K562 (cell line): ENCODE results near the gene TTLL10. TPM values are rescaled to one million over a fixed set of nuclear protein-coding genes. Genes with fewer than 3 reads are reported as not detected.

Experiments used
- CTBP1 ChIP-seq: fragments of 450-650 bp; IDR thresholded peaks from 2 replicates; pipeline ENCODE4 v1.6.1; 2016; ENCODE audit warnings: borderline replicate concordance
- FOXP1 ChIP-seq: sonication (generic); formaldehyde crosslinking; IDR thresholded peaks from 2 replicates; pipeline ENCODE4 v1.8.0; 2022; ENCODE audit warnings: mild to moderate bottlenecking, missing genetic modification reagents
- NFE2 ChIP-seq: IDR thresholded peaks from 2 replicates; pipeline ENCODE4 v1.6.1; 2014; ENCODE audit warnings: antibody characterized with exemption, low read depth
- ZBED1 ChIP-seq: IDR thresholded peaks from 2 replicates; pipeline ENCODE4 v1.6.1; 2014
- ZBTB40 ChIP-seq, 2 experiments: fragments of 450-650 bp in 1 of 2; sonication (generic) in 1 of 2; formaldehyde crosslinking in 1 of 2; IDR thresholded peaks; 2 replicates each; pipeline versions ENCODE4 v1.7.1 to v1.9.0; 2016 to 2022; ENCODE audit warnings: inconsistent platforms in 1 of 2, mild to moderate bottlenecking in 1 of 2, missing genetic modification reagents in 1 of 2
- ZNF407 ChIP-seq: fragments of 450-650 bp; IDR thresholded peaks from 2 replicates; pipeline ENCODE4 v1.6.1; 2016; ENCODE audit warnings: low read depth
- polyA plus RNA-seq, 8 experiments: library from polyadenylated mRNA; depleted of rRNA in 4 of 8; stranded (reverse) in 5 of 8; unstranded in 3 of 8; fragments of >200 nt; fragmentation: Nextera tagmentation in 2 of 8; fragmentation: Illumina TruSeq in 1 of 8; extraction: Ambion mirVana in 2 of 8; extraction: Trizol in 1 of 8; gene quantifications; 2 replicates each; pipeline versions ENCODE4 v1.2.1 to v1.2.3, GENCODE V29; 2011 to 2014; ENCODE audit warnings: inconsistent platforms in 1 of 8, missing spikeins in 1 of 8
- total RNA-seq, 7 experiments: library from RNA; depleted of rRNA in 6 of 7; stranded (reverse); fragments of >200 nt in 6 of 7; fragmentation: Illumina TruSeq in 2 of 7; extraction: Trizol in 2 of 7; gene quantifications; 2 replicates each; pipeline versions ENCODE4 v1.2.1 to v1.2.3, GENCODE V29; 2011 to 2021; ENCODE audit warnings: low replicate concordance in 1 of 7
- TF ChIP-seq, protein P1 (sequence below): fragments of 250-450 bp; sonication (Bioruptor Pico); IDR thresholded peaks from 2 replicates; pipeline ENCODE4 v1.9.0; 2021; ENCODE audit warnings: mild to moderate bottlenecking, inconsistent platforms

TTLL10 gene
- total and polyA plus RNA-seq, 9 of the 15 experiments (the other 6 are each of a cell fraction or from before 2014, with no cell fraction given), result not detected

DNA sequence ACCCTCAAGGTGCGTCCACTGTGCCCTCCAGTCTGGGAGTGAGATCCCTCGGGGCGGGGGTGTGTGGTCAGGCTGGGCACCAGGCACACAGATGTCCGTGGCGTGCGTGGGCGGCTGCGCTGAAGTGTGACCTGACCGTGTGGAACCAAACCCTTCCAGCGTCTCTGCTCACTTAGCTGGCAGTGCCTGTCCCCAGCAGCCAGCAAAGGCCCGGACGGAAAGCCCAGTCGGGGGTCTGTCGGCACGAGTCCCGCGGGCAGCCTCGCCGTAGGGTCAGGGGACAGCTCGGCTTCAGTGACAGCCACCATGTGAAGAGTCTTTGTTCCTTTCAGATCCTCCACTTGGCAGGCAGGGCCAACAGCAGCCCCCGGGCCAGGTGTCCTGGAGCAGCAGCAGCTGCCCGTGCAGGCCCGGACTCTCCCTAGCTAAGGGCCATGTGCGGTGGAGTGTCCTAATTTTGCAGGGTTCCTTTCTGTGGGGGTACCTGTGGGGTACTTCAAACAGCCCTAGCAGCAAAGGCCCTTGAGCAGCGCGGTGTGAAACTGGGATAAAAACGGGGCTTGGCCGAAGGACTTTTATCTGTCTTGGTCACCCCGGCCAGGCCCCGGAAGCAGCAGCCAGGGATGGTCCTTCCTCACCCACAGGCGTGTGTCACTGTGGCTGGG is 11.6 kb downstream of the TTLL10 start (continued):
- TF ChIP-seq, protein P1, sequence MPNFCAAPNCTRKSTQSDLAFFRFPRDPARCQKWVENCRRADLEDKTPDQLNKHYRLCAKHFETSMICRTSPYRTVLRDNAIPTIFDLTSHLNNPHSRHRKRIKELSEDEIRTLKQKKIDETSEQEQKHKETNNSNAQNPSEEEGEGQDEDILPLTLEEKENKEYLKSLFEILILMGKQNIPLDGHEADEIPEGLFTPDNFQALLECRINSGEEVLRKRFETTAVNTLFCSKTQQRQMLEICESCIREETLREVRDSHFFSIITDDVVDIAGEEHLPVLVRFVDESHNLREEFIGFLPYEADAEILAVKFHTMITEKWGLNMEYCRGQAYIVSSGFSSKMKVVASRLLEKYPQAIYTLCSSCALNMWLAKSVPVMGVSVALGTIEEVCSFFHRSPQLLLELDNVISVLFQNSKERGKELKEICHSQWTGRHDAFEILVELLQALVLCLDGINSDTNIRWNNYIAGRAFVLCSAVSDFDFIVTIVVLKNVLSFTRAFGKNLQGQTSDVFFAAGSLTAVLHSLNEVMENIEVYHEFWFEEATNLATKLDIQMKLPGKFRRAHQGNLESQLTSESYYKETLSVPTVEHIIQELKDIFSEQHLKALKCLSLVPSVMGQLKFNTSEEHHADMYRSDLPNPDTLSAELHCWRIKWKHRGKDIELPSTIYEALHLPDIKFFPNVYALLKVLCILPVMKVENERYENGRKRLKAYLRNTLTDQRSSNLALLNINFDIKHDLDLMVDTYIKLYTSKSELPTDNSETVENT (CRISPR knock-in tag), result 0 out of 2 replicates have a peak, but pooled peaks have one; percentile 7
- TF ChIP-seq ZNF407 (no peak), ZBED1 (no peak), ZBTB40 (IDR thresholded peaks at IDR 0.05) (no peak), ZBTB40 (CRISPR knock-in tag; IDR thresholded peaks at IDR 0.05) (no peak), NFE2 (no peak), CTBP1 (peak; percentile 42), FOXP1 (CRISPR knock-in tag) (no peak)
